ENCODE results near the gene SDR42E2.
A peak's percentile ranks its signal among the peaks of the same experiment; 100 is the strongest.

Gene SDR42E2

DNA sequence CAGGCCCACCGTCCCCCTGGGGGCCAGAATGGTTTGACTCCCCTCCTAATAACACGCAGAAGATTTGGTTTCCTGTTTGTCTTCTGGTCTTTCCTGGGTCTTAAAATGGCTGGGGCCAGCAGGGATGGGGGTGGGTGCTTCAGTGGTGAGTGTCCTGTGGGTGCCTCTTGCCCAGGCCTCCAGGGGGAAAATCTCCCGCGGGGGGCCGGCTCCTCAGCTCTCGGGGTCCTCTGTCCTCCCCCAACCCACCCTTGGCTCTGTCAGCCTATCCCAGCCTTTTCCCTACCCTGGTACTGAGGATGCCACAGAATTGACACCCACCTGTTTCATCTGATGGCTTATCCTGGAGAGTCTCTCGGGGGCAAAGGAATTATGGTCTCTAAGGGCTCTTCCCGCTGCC lies 23.8 kb upstream of the SDR42E2 start:
- no peak overlapping the region for H2AFZ ChIP-seq (ENCODE audit: low read depth, low read length)
- TF ChIP-seq, protein P1, sequence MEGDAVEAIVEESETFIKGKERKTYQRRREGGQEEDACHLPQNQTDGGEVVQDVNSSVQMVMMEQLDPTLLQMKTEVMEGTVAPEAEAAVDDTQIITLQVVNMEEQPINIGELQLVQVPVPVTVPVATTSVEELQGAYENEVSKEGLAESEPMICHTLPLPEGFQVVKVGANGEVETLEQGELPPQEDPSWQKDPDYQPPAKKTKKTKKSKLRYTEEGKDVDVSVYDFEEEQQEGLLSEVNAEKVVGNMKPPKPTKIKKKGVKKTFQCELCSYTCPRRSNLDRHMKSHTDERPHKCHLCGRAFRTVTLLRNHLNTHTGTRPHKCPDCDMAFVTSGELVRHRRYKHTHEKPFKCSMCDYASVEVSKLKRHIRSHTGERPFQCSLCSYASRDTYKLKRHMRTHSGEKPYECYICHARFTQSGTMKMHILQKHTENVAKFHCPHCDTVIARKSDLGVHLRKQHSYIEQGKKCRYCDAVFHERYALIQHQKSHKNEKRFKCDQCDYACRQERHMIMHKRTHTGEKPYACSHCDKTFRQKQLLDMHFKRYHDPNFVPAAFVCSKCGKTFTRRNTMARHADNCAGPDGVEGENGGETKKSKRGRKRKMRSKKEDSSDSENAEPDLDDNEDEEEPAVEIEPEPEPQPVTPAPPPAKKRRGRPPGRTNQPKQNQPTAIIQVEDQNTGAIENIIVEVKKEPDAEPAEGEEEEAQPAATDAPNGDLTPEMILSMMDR (IDR thresholded peaks at IDR 0.05; ENCODE audit: low read depth, low read length): no peak
- no peak for TF ChIP-seq EZH2phosphoT487 (IDR thresholded peaks at IDR 0.05; ENCODE audit: low read depth)
- no peak overlapping the region for H3K4me2 ChIP-seq (ENCODE audit: low read length)

DNA sequence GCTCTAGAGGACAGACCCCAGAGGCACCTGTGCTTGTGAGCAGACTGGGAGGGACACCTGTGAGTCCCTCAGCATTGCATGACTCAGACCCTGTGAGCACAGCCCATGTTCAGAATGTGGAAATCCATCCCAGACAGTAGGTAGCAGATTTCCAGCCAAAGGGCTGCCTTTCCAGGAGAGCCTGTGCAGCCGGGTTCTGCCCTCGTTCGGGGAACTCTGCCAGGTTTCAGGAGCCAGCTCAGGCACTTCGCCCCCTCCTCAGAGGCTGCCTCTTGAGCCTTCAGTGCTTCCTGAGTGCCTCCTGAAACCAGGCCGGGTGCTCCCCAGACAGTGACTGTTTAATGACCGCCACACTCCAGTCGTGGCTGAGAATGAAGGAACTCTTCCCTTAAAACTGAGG lies 23.3 kb upstream of the SDR42E2 start:
- Histone ChIP-seq H3K27ac (ENCODE audit: low read length) (no peak overlapping the region), H3K4me2 (ENCODE audit: low read length) (no peak overlapping the region), H3K79me2 (ENCODE audit: low read length) (no peaks in the 10 kb centered on the region), H3K27me3 (ENCODE audit: low read depth, low read length) (peaks cover 39% of the 10 kb centered on the region), H3K9me3 (ENCODE audit: insufficient read depth, low read length) (no peaks in the 10 kb centered on the region), H3K36me3 (replicated peaks; ENCODE audit: low read depth, low read length) (no peaks in the 10 kb centered on the region), H3K4me1 (ENCODE audit: low read length) (no peaks in the 10 kb centered on the region), H3K4me3 (ENCODE audit: low read length) (no peak overlapping the region), H2AFZ (ENCODE audit: low read depth, low read length) (no peak overlapping the region), H4K20me1 (ENCODE audit: insufficient read depth, low read length) (no peaks in the 10 kb centered on the region), H3K9ac (ENCODE audit: low read length) (no peak overlapping the region)
- TF ChIP-seq EZH2phosphoT487 (IDR thresholded peaks at IDR 0.05; ENCODE audit: low read depth): no peak
- TF ChIP-seq, protein P1 (IDR thresholded peaks at IDR 0.05; ENCODE audit: low read depth, low read length): no peak

More for the DNA sequence above, 23.8 kb upstream of the SDR42E2 start:
- Histone ChIP-seq H4K20me1 (ENCODE audit: insufficient read depth, low read length) (no peaks in the 10 kb centered on the region), H3K27me3 (ENCODE audit: low read depth, low read length) (peaks cover 39% of the 10 kb centered on the region), H3K4me1 (ENCODE audit: low read length) (peaks cover 2% of the 10 kb centered on the region; the same call in 1 of the 2 replicates), H3K36me3 (replicated peaks; ENCODE audit: low read depth, low read length) (no peaks in the 10 kb centered on the region), H3K9ac (ENCODE audit: low read length) (no peak overlapping the region), H3K27ac (ENCODE audit: low read length) (no peak overlapping the region), H3K79me2 (ENCODE audit: low read length) (no peaks in the 10 kb centered on the region), H3K4me3 (ENCODE audit: low read length) (no peak overlapping the region), H3K9me3 (ENCODE audit: insufficient read depth, low read length) (no peaks in the 10 kb centered on the region)

DNA sequence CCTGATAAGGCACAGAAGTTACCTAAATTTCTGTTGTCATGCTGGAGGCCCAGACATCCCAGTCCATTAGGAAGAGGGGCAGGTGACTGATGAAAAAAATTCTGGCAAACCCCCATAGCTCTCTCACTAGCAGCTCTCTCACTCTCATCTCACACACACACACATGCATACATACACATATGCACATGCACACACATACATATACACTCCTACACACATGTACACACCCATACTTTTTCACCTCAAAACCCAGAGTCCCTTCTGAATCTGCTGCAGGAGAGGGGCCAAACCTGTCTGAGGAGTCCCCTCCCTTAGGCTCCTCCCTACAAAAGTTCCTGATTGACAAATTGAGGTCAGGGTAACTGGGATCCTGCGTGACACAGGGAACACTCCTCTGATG lies 22.6 kb upstream of the SDR42E2 start:
- no peak overlapping the region for H3K4me2 ChIP-seq (ENCODE audit: low read length)
- no peak overlapping the region for H3K4me3 ChIP-seq (ENCODE audit: low read length)
- H3K79me2 ChIP-seq (ENCODE audit: low read length): no peaks in the 10 kb centered on the region
- no peak overlapping the region for H2AFZ ChIP-seq (ENCODE audit: low read depth, low read length)
- H3K36me3 ChIP-seq (replicated peaks; ENCODE audit: low read depth, low read length): no peaks in the 10 kb centered on the region
- H3K4me1 ChIP-seq (ENCODE audit: low read length): no peaks in the 10 kb centered on the region
- H3K9me3 ChIP-seq (ENCODE audit: insufficient read depth, low read length): no peaks in the 10 kb centered on the region
- H4K20me1 ChIP-seq (ENCODE audit: insufficient read depth, low read length): no peaks in the 10 kb centered on the region
- peaks cover 42% of the 10 kb centered on the region for H3K27me3 ChIP-seq (ENCODE audit: low read depth, low read length)
- TF ChIP-seq, protein P1 (IDR thresholded peaks at IDR 0.05; ENCODE audit: low read depth, low read length): no peak
- H3K27ac ChIP-seq (ENCODE audit: low read length): no peak overlapping the region
- H3K9ac ChIP-seq (ENCODE audit: low read length): no peak overlapping the region

DNA sequence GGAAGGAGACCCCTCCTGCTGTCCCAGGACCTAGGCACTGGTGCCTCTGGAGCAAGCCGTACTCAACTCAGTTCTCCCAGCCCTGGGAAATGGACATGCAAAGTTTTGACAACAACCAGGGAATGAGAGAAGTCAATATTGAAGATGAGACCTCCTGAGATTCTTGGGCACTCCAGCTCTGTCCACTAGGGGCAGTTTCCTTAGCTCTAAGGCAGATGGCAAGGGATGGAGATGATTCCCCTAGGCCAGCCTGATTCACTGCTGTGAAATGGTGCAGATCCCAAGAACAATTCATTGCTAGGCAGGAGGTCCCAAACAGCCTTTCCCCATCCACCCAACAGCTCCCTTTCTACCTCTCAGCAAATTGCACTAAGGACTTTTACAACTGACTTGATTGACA lies 20.5 kb upstream of the SDR42E2 start:
- Histone ChIP-seq H3K36me3 (replicated peaks; ENCODE audit: low read depth, low read length) (no peaks in the 10 kb centered on the region), H3K79me2 (ENCODE audit: low read length) (no peaks in the 10 kb centered on the region)

More for the DNA sequence above, 20.5 kb upstream of the SDR42E2 start:
- no peaks in the 10 kb centered on the region for H3K9me3 ChIP-seq (ENCODE audit: insufficient read depth, low read length)
- H3K9ac ChIP-seq (ENCODE audit: low read length): no peak overlapping the region
- no peak overlapping the region for H2AFZ ChIP-seq (ENCODE audit: low read depth, low read length)
- H3K4me3 ChIP-seq (ENCODE audit: low read length): no peak overlapping the region
- no peak overlapping the region for H3K27ac ChIP-seq (ENCODE audit: low read length)
- H3K4me2 ChIP-seq (ENCODE audit: low read length): no peak overlapping the region
- H4K20me1 ChIP-seq (ENCODE audit: insufficient read depth, low read length): no peaks in the 10 kb centered on the region
- peaks cover 37% of the 10 kb centered on the region for H3K27me3 ChIP-seq (ENCODE audit: low read depth, low read length)
- TF ChIP-seq EZH2phosphoT487 (IDR thresholded peaks at IDR 0.05; ENCODE audit: low read depth): no peak
- TF ChIP-seq, protein P1 (IDR thresholded peaks at IDR 0.05; ENCODE audit: low read depth, low read length): peak; percentile 41
- no peaks in the 10 kb centered on the region for H3K4me1 ChIP-seq (ENCODE audit: low read length)
